ENCODE results near the gene GLDN. TPM values are rescaled to one million over a fixed set of nuclear protein-coding genes. Genes with fewer than 3 reads are reported as not detected.

The GLDN gene
- total and polyA plus RNA-seq, 2 of the 4 experiments (the other 2 are of a cell fraction), result under 0.01 TPM; not detected in 1

DNA sequence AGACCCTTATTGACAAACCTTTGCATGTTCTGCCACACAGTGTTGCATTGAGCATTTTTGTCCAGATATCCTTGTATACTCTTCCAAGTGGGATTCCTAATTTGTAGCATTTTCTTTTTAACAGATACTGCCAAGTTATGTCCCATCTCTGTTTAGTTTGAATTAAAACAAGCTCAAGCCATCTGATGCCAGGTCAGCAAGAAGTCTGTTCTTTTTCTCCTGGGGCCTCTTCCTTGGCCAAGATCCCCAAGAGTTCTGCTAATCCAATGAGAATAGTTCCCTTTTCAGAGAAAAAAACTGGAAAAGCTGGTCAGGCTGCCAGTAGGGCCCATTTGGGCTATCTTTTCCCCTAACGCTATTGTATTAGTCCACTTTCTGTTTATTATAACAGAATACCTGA is 29.8 kb downstream of the GLDN start:
- intact Hi-C loops (cut with micrococcal nuclease) (no loop called here), dilution Hi-C loops (cut with HindIII; ENCODE audit: low sequenced_read_pairs, unreplicated experiment) (no loop called here), in situ Hi-C loops (cut with MboI; ENCODE audit: low sequenced_read_pairs) (no loop called here)
- Histone ChIP-seq H3K9me1 (ENCODE audit: insufficient read depth, low read length) (peaks cover 10% of the 10 kb centered on the region), H3K9ac (ENCODE audit: low read depth, low read length) (no peak overlapping the region), H3K4me2 (ENCODE audit: low read depth, low read length) (no peak overlapping the region), H2BK15ac (ENCODE audit: low read depth, low read length) (no peak overlapping the region), H3K4me1 (ENCODE audit: control insufficient read depth, insufficient read depth, low read length) (peaks cover 23% of the 10 kb centered on the region), H2BK5ac (ENCODE audit: low read depth, low read length, poor library complexity, severe bottlenecking) (no peak overlapping the region), H2AK9ac (replicated peaks; ENCODE audit: low read depth, low read length, poor library complexity) (no peak overlapping the region), H3K23ac (ENCODE audit: low read depth, low read length) (no peak overlapping the region), H3K4ac (ENCODE audit: low read depth, low read length) (no peak overlapping the region), H2BK120ac (ENCODE audit: low read depth, low read length) (no peak overlapping the region), H4K91ac (ENCODE audit: insufficient read depth, low read depth, low read length) (no peak overlapping the region), H4K8ac (ENCODE audit: low read depth in 2 of 2, low read length in 2 of 2) (no peak overlapping the region), H3K18ac (ENCODE audit: low read depth, low read length) (no peak overlapping the region), H3K56ac (ENCODE audit: extremely low read depth, insufficient read depth, low read length) (no peak overlapping the region), H4K5ac (ENCODE audit: low read depth, low read length) (no peak overlapping the region), H3K27ac (ENCODE audit: insufficient read depth, low read length) (no peak overlapping the region), H3K27me3 (ENCODE audit: control insufficient read depth, insufficient read depth, low read length) (no peaks in the 10 kb centered on the region), H2BK20ac (ENCODE audit: low read depth, low read length) (no peak overlapping the region; the same call in 1 of the 2 replicates), H2AFZ (replicated peaks; ENCODE audit: low read length, poor library complexity) (no peak overlapping the region), H3K14ac (replicated peaks; ENCODE audit: low read depth, low read length) (no peak overlapping the region), H3K9me3 (ENCODE audit: control insufficient read depth, insufficient read depth, low read length) (no peaks in the 10 kb centered on the region), H3K36me3 (ENCODE audit: control insufficient read depth, insufficient read depth, low read length) (no peaks in the 10 kb centered on the region), H4K20me1 (ENCODE audit: insufficient read depth, low read length) (peaks cover 11% of the 10 kb centered on the region; the same call in 1 of the 2 replicates), H3K4me3 (ENCODE audit: insufficient read depth, low read depth, low read length) (no peak overlapping the region), H2AK5ac (ENCODE audit: low read depth, low read length) (no peak overlapping the region), H3K79me1 (ENCODE audit: low read depth in 1 of 2, low read length in 2 of 2) (no peaks in the 10 kb centered on the region)
- no peak for ATAC-seq (ENCODE audit: low read depth)
- TF ChIP-seq NFE2L2 (IDR thresholded peaks at IDR 0.05; ENCODE audit: low read depth, low read length), result no peak
- TF ChIP-seq POLR2A (IDR thresholded peaks at IDR 0.05; ENCODE audit: low read depth, low read length), result no peak
- TF ChIP-seq, protein P1, sequence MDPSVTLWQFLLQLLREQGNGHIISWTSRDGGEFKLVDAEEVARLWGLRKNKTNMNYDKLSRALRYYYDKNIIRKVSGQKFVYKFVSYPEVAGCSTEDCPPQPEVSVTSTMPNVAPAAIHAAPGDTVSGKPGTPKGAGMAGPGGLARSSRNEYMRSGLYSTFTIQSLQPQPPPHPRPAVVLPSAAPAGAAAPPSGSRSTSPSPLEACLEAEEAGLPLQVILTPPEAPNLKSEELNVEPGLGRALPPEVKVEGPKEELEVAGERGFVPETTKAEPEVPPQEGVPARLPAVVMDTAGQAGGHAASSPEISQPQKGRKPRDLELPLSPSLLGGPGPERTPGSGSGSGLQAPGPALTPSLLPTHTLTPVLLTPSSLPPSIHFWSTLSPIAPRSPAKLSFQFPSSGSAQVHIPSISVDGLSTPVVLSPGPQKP (IDR thresholded peaks at IDR 0.05; ENCODE audit: borderline replicate concordance, low read depth, low read length), result no peak
- TF ChIP-seq SMC3 (IDR thresholded peaks at IDR 0.05; ENCODE audit: low read depth, low read length), result no peak
- no peak for TF ChIP-seq BHLHE40 (IDR thresholded peaks at IDR 0.05; ENCODE audit: low read depth, low read length)
- no peak for TF ChIP-seq CHD1 (IDR thresholded peaks at IDR 0.05; ENCODE audit: low read depth, low read length)
- TF ChIP-seq USF2 (IDR thresholded peaks at IDR 0.05; ENCODE audit: low read depth, low read length), result no peak
- TF ChIP-seq MAFK (IDR thresholded peaks at IDR 0.05; ENCODE audit: low read depth, low read length), result no peak
- TF ChIP-seq MXI1 (IDR thresholded peaks at IDR 0.05; ENCODE audit: borderline replicate concordance, low read depth, low read length), result no peak
- no peak for TF ChIP-seq CTCF (conservative IDR thresholded peaks at IDR 0.05; ENCODE audit: low read depth, low read length)
- no peak for TF ChIP-seq RAD21 (IDR thresholded peaks at IDR 0.05; ENCODE audit: low read length)
- TF ChIP-seq RCOR1 (IDR thresholded peaks at IDR 0.05; ENCODE audit: insufficient replicate concordance, low read length), result no peak
- no peak for TF ChIP-seq FOS (IDR thresholded peaks at IDR 0.05; ENCODE audit: low read depth, low read length)
- no peak for TF ChIP-seq RFX5 (IDR thresholded peaks at IDR 0.05; ENCODE audit: low read depth, low read length)
- TF ChIP-seq CEBPB (IDR thresholded peaks at IDR 0.05; ENCODE audit: low read depth, low read length), result no peak
- TF ChIP-seq MAZ (IDR thresholded peaks at IDR 0.05; ENCODE audit: borderline replicate concordance, low read depth, low read length), result no peak
- no CpG with 5 or more reads among the region's 1 CpG for whole genome bisulfite sequencing, 2 experiments (ENCODE audit: extremely low coverage in 2 of 2, insufficient read length in 1 of 2)
- POLR2A ChIA-PET (ENCODE audit: unreplicated experiment), result no interaction called here
- no TSS peak for BruUV-seq (replicated peaks)
- CTCF ChIA-PET, result interaction anchor here (1.0 to 1.3 kb wide), 2 partner anchors 10 to 90 kb away, joined by 3 read pairs; no protein-coding TSS in a partner anchor
- DNase-seq, result no peak
